GM13977 (cell line): ENCODE data around the gene DUOXA2.

Source experiments
- DNase-seq: peaks from one replicate; pipeline ENCODE4 v3.0.0; 2012; ENCODE audit warnings: low spot score
- in situ Hi-C: fragments of 300-500 bp; cut with MboI; formaldehyde crosslinking; loops from one replicate; pipeline ENCODE4 v1.12.0; 2022; ENCODE audit warnings: low sequenced_read_pairs, low pct_unique_long_range_greater_than_20kb, mixed read lengths, inconsistent platforms; ENCODE audit not compliant: unreplicated experiment
- TF ChIP-seq, protein P1 (sequence below): IDR thresholded peaks from 2 replicates; pipeline ENCODE4 v1.5.1; 2012; ENCODE audit warnings: mild to moderate bottlenecking, control low read depth; ENCODE audit not compliant: insufficient read depth; ENCODE audit errors: extremely low read depth, missing control alignments

Gene DUOXA2

DNA sequence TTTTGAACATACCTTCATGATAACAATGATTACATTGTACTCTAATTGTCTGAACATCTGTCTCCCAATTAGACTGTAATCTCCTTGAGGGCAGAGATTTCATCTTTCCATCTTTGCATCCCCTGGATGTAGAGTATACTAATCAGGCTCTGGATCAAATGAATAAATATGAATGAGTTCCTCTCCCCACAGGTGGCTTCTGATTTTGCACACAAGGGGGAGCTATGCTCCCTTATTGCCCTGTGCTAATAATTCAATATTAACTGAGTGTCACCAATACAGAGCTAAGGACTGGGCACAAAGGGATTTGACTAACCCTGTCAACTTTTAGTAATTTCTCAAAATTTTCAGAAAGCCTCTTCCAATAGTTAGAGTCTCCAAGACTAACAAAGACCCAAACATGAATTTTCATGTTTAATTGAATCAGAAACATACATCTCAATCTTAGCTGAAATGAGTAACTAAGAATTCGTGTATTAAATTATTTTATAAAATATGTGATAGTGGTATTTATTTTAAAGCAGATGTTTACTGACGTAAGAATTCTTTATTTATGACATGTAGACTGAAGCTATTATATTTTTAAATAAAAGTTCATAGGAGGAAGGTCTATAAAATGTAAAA, 12.5 kb downstream of the DUOXA2 start:
- TF ChIP-seq, protein P1, sequence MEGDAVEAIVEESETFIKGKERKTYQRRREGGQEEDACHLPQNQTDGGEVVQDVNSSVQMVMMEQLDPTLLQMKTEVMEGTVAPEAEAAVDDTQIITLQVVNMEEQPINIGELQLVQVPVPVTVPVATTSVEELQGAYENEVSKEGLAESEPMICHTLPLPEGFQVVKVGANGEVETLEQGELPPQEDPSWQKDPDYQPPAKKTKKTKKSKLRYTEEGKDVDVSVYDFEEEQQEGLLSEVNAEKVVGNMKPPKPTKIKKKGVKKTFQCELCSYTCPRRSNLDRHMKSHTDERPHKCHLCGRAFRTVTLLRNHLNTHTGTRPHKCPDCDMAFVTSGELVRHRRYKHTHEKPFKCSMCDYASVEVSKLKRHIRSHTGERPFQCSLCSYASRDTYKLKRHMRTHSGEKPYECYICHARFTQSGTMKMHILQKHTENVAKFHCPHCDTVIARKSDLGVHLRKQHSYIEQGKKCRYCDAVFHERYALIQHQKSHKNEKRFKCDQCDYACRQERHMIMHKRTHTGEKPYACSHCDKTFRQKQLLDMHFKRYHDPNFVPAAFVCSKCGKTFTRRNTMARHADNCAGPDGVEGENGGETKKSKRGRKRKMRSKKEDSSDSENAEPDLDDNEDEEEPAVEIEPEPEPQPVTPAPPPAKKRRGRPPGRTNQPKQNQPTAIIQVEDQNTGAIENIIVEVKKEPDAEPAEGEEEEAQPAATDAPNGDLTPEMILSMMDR = peak; percentile 70
- DNase-seq = no peak
- in situ Hi-C loops = no loop called here

DNA sequence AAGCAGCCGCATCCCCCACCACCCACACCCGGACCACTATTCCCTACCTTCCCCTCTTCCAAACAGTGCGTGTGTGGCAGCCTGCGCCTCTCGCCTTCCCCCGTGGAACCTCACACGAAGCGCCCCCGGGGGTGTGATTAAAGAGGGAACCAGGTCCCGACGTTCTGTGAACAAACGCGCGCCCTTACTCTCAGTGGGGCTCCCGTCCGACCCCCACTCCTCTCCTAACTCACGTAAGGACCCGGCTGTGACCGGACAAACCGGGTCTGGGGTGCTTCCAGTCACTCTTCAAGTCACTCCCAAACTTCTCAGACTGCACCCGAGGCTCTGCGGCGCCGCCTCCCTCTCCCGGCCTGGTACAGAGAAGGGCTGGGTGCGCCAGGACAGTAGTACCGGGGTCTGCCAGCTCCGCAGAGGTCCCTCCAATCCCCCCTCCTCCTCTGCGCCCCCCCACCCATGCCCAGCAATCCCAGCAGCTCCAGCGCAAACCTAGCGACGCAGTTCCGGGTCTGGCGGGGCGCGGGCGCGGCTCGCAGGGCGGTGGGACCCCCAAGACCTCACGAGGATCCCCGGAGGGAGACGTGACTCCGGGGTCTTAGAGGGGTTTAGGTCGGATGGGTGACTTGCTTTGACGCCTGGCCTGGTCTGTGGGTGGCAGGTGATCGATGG, 15.0 kb downstream of the DUOXA2 start:
- in situ Hi-C loops = no loop called here
- TF ChIP-seq, protein P1 = no peak
- DNase-seq = no peak

DNA sequence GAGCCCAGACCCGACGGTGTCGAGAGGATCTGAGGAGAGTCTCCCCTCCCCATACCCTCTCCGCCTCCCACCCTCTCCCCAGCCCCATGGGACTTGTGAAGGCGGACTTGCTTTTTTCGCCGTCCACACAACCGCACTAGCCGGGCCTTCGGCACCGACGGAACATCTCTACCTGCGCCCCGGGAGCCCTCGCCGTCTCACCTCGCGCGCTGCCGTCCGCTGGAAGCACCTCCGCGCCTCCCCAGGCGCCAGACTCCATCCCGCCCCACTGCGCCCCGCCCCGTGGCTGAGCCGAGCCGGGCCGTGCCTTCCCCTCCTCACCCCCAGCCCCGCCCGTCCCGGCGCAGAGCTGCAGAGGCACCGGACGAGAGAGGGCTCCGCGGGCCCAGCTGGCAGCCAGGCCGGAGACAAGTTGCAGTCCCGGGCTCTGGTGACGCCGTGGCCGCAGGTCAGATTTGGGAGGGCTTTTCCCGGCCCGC, 15.6 kb downstream of the DUOXA2 start, which contains the start of the genes DUOX1 and DUOXA1:
Gene DUOX1, plus strand, starts transcription at position 344 of the 479 bp plus-strand sequence. CDS start 1,973 bp downstream, outside the sequence.
Gene DUOXA1, minus strand, starts transcription at position 229 of the 479 bp plus-strand sequence. CDS start 6,865 bp downstream, outside the sequence.
- no peak for DNase-seq
- TF ChIP-seq, protein P1 = no peak
- in situ Hi-C loops = no loop called here

DNA sequence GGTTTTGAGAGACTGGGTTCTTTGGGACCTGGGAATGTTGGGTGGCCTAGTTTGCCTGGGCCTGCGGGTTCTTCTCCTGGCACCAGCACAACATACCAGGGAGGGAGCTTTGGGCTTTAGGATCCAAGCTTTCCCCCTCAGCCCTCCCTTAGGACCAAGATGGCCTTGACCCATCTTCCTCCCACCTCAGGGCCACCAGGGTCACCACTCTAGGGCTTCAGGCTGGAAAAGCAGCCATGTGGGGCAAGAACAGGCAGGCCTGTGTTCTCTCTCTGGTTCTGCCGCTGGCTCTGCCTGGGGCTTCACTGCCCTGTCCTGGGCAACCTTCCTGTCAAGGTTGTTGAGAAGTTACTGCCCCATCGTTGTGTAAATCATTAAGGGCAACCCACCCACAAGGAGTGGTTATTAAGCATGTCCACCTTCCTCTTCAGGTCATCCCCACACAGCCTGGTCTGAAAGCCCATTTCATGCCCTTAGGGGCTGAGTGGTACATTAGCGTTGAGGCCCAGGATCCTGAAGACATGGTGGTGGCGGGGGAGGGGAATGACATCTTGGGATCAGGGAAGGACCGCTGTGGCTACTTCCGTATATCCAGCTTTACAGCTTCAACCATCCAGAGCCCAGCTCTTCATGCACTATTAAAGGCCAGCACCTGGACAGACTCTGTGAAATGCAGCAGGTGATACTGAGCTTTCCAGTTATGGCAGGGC, 16.3 kb downstream of the DUOXA2 start:
- TF ChIP-seq, protein P1 = no peak
- in situ Hi-C loops = no loop called here
- DNase-seq = no peak

DNA sequence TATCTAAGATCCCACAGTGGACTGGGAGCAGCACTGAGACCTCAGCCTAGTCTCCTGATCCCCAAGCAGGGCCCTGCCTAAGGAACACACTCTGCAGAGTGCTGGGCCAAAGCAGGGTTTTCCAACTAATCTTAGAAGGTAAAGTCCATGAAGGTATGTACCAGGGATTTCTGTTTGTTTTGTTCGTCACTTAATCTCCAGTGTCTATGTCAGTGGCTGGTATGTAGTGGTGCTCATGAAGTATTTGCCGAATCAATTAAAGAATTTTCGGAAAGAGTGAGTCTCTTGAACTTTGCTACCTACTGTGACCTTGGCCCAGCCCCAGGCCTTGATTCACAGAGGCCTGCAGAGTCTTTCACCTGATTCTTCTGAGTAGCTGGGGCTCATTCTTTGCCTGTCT, 17.4 kb downstream of the DUOXA2 start:
- in situ Hi-C loops = no loop called here
- TF ChIP-seq, protein P1 = no peak
- no peak for DNase-seq

DNA sequence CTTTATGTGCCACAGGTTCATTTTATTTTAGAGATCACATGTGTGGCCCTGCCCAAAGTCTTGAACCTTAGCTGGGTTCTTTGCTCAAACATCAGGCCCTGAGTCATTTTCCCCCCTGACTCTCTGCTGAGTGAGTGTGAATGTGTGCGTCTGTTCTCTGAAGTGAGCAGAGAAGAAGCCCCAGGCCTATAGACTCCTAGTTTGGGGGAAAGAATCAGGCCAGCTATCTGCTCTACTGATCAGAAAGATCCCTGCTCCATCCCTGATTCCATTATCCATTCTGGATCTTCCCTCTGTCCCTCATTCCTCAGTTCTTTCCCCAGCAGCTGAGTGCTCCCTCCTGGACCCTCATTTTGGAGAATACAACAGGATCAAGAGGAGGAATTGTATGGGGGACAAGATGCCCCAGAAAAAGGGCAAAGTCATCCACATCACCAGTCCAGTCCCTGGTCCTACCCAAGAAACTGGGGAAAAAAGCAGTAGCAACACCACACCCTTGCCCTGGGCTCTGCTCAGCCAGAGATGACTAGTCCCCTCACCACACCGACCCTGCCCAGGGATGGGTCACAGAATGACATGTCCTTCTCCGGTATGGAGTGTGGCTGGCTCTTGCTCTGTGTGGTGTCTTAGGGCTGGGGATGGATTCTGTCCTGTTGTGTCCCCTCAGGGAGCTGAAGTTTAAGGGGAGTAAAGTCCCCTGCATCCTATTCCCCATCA, 18.9 kb downstream of the DUOXA2 start:
- in situ Hi-C loops = no loop called here
- DNase-seq = no peak

More for the DNA sequence above, 18.9 kb downstream of the DUOXA2 start:
- TF ChIP-seq, protein P1 = no peak
